HG03097 (cell line): ENCODE data around the gene CCNQ.

Source experiments
- ATAC-seq: cut with Tn5 transposase; IDR thresholded peaks from one replicate; pipeline ENCODE4 v1.9.1; 2021; ENCODE audit not compliant: unreplicated experiment, low FRiP score

Gene CCNQ

DNA sequence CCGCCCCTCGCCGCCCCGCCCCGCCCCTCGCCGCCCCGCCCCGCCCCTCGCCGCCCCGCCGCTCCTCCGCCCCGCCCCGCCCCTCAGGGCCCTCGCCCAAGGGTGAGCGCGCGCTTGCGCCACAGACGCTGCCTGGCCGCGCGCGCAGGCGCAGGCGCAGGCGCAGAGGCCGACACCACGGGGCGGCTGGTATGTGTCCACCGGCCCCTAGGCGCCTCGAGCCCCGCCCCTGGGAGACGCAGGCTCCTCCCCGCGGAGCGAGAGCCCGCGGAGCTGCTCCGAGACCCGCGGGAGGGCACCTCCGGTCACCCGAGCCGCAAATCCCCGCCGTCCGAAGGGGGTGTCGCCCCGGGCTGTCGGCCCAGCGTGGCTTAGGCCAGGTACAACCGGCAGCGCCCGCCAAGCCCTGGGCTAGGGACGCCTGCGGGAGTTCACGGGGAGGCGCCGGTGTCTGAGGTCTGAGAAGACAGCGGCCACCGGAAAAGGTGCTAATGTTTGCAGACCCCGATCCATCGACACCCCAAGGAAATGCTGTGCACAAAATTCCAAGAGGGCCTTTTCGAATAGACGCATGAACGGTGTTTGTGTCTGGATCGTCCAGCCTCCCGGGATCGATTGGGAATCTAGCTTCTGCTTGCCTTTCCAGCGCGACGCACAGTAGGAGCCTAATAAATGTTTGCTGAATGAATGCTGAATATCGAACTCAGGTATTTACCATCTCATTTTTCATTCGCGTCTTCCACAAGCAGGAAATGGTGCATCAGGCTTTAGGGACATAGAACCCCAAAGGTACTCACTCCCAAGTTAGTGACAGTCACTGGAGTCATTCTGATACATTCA lies 473 bp upstream of the CCNQ start:
- ATAC-seq: peak; percentile 80

DNA sequence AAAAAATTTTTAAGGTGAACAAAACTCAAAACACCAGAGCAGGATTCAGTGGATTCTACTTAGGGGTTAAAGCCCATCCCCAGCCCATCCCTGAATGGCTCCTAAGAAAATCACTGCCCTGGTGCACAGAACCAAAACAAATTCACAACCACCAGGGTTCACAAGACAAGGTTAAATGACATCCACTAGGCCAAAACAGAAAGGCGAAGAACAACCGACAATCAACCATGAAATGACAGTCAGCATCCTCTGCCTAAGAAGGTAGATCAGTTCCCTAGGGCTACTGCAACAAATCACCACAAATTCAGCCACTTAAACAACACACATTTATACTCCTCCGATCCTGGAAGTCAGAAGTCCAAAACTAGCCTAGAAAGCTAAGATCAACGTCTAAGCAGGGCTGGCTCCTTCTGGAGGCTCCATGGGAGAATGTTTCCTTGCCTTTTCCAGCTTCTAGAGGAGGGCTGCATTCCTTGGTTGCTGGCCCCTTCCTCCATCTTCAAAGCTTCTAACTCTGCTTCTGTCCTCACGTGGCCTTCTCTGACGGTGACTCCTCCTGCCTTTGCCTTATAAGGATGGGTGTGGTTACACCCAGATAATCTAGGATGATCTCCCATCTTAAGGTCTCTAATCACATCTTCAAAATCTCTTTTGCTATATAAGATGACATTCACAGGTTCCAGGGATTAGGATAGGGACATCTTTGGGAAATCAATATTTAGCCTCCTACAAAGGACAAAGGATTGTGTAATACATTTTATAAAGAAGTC lies 1.8 kb downstream of the CCNQ start:
- no peak for ATAC-seq

DNA sequence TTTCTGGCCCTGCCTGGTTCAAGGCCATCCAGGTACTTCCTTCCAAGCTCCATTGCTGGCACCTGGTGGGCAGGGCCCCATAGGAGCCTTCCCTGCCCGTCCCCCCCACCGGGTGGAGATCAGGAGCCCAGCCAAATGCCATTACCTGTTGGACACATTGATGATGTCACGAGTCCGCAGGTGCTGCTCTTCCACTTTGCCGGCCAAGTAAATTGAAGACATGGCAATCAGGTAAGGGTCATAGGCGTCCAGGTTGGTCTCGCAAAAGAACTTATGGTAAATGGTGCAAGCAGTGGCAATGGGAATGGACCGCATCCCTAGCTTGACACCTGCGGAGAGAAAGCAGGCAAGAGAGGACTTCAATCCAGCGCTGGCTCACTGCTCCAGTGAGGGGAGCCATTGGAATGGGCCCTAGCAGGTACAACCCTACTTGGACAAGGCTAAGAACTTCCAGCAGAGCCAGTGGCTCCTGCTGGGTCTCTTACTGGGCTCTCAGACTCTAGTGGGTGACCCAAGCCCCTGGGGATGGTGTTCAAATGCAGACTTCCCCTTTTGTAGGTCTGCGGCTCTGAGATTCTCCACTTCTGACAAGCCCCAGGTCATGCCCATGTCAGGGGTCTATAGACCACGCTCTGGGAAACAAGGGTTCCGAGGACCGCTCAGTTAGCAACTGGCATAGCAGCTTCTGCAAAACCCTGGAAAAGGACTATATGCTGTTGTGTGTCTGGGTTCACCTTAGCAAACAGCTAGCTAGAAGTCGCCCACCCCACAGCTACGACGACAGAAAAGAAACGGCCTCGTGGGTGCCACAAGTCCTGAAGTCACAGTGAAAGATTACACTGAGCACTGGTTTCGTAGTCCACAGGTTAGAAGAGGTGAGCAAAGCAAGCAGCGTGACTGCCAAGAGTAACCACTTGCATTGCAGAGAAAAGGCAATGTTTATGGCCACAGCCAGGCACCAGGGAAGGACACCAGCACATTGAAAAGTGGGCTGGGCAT lies 2.8 kb downstream of the CCNQ start:
- no peak for ATAC-seq

DNA sequence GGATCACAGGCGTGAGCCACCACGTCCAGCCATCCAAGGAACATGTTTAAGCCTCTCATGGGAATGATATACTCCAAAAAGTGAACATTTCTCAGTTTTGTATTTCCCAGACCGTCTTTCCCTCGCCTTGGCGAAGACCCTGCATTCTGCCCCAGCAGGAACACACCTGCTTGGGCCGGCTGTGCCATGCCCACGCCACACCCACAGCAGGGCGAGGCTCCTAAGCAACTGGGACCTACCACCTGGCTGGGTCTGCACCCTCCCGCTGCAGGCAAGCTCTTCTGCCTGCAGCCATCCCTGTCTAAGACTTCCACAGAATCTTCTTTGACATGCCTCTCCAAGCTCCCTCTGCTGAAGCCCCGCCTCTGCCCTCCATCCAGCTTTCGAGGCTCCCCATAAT lies 3.6 kb downstream of the CCNQ start:
- ATAC-seq: no peak

DNA sequence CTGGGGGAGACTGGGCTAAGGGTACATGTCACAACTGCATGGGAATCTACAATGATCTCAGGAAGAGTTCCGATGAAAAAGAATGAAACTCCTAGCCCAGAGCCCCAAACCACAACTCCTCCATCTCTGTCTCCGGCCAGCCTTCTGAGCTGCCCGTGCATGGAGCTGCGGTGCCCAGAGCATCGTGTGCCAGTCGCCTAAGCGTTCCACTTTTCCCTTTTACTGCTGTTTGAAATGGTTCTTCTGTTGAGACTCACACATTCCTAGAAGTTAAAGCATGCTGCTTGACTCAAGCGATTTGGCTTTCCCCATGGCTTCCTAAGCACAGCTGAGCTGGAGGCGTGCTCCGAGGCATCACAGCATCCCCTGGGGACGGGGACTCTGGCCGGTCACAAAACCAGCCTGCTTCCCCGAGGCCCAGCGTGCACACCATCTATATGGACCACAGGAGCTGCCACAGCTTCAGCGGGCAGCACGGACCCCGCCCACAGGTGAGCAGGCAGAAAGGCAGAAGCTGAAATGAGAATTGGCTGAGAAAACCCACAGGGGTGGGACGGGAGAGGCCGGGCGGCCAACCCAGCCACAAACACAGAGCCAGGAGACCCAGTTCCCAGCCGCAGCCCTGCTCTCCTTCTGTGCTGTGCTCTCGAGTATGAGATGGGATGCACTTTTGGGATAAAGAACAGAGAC lies 5.0 kb downstream of the CCNQ start:
- ATAC-seq: no peak

DNA sequence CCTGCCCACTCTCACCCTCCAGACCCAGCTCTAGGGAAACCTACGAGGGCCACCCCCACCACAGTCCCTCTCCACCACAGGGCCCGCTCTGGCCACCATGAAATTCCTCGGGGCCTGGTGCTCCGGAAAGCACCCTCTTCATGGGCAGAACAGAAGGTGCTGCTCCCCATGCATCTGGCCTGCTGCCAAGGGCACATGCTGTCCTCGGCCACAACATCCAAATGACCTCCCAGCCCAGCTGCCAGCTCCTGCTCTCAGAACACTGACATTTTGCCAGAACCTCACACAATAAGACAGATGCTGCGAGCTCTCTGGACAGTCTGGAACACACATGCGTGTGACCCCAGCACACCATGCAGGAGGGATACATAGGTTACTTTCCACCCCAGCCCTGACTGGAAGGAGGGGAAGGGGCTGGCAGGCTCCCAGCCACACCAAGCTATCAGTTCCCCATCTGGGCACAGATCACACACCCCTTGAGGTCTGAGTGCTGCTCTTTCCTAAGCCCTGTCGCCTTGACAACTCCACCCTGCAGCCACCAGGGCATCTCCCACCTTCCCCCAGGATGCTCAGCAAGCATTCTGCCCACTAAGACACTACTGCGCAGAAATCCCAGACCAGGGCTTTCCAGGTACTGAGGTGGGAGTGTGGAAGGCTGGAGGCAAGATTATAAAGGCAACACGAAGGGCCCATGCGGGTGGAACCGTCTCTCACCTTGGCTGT lies 5.8 kb downstream of the CCNQ start:
- ATAC-seq: no peak

DNA sequence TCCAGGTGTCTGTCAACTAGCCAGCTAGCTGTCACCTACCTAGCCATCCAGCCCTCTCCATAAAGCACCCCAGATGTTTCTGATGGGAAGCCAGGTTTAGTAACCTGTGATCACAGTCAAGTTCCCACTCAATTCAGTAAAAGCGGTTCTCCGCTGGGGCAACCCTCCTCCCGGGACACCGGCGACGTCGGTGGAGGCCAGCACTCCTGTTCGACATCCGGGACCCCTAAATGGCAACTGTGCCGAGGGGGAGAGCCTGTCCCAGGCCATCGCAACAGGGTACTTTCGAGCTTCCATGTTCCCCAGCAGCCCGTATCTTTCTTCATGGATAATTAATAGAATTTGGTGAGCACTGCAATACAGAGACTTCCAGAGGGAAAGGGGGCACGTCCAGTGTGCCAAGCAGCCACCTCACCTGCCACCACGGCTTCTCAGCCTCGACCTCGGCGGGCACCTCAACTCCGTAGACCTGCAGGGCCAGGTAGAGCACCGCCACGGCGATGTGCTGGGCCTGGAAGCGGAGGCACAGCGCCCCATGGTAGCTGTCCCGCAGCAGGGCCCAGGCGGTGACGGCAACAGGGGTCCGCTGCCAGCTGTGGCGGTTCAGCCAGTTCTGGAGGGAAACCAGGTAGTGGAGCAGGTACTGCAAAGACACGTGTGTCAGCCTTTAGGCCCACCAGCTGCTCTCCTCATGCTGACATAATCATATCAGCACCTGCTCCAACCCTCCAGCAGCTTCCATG lies 6.7 kb downstream of the CCNQ start:
- no peak for ATAC-seq

DNA sequence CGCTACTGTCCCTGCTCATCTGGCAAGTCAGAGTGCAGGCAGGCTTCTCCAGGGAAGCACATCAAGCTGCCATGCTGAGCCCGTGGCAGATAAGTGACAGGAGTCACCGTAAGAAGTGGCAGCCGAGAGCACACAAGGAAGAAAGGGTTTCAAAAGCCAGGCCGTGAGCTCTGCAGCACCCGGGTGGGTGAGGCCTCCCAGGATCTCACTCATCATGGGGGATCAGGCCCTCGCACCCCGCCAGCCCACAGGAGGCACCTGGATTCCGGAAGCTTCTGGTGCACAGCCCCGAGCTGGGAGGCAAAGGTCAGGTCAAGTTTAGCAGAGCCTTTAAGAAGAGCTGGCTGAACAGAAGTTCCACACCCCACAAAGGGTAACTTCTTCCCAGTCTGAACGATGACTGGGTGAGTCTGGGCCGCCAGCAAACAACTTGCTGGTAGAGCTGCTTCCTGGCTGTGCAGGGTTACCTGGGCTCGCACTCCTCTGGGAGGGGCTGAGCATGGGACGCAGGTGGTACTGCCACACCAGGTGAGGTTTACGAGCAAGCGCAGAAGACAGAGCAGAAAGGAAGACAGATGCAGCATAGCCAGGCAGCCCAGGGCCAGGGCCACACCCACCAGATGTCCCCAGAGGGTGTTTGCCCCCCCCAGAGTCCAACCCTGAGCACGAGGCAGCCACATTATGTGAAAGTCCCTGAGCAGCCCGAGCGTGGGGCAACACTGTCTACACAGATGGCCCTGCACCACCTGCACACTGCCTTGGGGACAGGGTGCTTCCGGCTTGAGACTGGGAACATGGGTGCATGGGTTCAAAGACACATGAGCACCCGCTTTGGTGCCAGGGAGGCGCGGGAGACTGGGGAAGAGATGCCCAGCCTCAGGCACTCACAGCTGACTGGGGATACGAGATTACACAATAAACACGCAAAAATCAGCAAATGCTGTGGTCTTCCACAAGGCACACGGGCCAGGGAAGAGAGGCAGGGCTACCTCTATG lies 7.7 kb downstream of the CCNQ start:
- ATAC-seq: no peak

DNA sequence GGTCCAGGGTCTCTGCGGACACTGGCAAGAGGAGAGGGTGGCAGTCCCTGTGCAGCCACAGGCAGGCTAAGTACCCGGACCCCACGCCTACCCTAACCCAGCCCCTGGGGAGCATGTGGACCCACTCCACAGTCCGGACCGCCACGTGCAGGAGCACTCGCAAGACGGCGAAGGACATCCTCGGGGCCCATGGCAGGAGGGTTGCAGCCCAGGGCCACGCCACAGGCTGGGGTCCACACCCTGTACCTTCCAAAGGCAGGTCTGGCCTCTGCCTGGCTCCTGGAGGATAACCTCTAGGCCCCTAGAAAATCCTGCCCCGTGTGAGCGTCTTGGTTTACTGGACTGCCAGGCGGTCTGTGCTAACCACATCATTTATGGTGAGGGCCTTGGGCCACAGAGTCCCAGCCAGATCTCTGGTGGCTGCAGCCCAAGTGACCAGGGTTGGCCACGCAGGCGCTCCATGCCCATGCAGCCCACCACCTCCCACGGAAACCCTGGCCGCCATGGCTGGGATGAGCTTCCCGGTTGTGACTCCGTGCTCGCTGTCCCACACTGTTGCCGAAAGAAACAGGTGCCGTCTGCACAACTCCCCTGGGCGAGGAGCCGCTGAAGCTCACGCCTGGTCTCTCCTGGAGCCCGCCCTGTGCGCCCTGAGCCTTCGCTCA lies 10.0 kb downstream of the CCNQ start:
- ATAC-seq: no peak

DNA sequence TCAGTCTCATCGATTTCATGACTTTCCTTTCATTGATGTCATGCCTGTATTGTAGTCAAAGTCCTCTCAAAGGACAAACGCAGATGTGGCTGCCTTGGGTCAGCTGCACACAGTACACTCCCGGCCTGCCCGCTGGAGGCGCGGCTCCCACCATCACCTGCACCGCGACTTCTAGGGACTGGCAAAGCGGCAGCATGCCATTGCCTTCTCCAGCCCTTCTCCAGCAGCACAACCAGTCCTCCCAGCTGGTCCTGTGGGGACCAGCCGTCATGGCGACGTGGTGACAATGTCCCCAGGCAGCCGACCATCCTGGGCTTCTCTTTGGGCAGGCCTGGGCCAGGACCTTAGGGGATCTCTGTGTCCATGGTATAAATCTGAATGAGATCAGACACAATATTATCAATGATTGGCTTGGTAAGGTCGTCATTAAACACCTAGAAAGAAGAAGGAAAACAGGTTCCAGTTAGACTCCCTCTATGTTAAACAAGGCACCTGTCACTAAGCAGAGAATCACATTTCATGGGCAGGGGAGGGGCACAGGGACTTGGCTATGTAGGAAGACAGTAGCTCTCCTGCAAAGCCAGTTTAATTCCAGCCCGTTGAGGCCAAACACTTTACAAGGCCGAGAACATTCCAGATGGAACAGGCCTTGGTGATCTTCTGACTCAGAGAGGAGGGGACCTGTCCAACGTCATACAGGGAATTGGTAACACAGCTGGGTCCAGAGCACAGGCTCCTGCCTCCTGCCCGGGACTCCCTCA lies 10.7 kb downstream of the CCNQ start:
- no peak for ATAC-seq

DNA sequence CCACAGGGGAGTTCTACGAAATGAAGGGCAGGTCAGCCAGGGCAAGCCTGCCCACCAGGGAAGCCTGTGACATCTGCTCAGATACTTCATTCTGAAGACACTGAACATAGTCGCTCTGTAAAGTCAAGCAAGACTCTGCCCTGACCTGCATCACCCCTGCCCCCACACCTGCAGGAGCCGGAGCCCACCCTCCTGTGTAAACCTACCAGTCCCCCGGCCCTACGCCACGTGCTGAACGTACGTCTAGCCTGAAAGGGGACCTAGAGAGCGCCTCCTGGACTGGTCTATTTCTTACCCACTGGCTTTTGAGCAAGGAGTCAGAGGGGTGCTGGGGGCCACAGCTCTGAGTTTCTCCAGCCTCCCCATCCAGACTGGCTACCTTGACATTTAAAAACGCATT lies 11.6 kb downstream of the CCNQ start:
- ATAC-seq: no peak

DNA sequence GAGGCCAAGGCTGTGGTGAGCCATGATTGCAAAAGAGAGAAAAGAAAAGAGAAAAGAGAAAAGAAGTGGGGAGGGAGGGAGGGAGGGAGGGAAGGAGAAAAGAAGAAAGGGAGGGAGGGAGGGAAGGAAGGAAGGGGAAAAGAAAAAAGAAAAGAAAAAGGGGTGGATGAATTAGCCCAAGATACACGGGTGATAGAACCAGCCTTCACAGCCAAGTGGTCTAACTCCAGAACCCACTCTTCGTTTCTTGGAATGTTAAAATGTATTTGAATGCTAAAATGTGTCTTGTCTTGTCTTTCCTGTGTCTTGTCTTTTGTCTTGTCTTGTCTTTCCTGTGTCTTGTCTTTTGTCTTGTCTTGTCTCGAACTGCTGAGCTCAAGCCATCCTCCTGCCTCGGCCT lies 13.1 kb downstream of the CCNQ start:
- ATAC-seq: no peak

DNA sequence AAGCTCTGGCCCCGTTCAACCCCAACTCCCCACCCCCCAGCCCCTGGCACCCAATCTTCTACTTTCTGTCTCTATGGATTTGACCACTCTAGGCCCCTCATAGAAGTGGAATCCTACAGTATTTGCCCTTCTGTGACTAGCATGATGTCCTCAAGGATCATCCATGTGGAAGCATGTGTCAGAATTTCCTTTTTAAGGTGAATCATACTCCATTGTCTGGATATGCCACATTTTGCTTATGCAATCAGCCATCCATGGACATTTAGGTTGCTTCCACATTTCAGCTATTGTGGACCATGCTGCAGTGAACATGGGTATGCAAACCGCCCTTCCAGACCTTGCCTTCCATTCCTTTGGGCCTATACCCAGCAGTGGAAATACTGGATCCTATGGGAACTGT lies 15.5 kb downstream of the CCNQ start:
- no peak for ATAC-seq

DNA sequence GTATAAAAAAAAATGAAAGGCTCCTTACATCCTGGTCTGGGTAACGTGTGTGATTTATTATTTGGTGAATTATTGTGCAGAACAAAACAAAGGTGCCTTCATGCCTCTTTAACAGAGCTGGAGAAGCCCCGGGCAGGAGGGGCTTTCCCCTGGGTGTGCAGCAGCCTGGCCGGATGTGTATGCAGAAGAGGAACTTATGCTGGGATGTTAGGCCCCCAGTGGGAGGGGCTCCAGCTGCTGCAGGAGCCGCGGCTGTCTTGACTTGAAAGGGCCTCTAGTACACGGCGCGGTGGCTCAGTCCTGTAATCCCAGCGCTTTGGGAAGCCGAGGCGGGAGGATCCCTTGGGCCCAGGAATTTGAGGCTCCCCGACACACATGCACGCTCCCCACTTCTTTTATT lies 16.0 kb downstream of the CCNQ start:
- ATAC-seq: peak; percentile 95

DNA sequence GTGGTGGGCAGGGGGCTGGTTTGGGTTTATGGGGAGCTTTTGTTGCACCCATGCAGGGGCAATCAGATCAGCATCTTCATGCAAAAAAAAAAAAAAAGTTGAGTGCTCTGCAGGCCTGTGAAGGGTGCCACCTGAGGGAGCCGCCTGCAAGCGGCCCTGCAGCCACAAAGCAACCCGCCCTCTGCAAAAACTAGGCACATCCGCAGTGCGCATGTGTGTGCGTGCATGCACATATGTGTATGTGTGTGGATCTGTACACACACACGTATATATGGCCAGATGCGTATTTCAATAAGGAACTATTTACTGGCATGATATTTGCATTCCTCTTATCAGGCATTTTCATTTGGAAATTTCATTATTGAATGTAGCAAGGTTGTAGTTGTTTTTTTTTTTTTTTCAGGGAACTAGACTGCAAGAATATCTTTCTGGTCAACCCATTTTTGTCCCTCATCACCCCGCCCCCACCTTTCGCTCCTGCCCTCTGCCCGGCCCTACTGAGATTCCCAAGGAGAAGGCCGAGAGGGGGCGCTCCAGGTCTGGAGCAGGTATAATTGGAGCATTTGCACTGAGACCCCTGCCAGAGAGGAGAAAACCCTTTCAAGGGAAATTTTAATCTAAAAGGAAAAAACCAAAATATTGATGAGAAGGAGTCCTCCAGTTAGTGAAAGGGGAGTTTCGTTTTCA lies 18.1 kb downstream of the CCNQ start:
- ATAC-seq: no peak

DNA sequence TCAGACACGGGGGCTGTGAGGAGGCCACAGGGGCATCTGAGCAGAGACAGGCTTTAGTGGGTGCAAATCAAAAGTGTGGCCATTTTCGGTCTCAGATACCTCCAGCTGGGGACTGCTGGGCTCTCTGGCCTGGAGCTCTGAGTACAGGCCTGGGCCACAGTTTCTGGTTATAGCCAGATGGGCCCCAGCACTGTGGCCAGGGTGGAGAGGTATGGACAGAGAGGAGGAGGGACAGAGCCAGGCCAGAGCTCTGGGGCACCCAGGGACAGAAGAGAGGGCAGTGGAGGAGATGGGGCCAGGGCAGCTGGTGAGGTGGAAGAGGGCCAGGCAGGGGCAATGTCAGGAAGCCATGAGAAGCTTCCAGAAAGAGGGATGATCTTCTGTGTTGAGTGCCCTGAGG lies 20.1 kb downstream of the CCNQ start:
- no peak for ATAC-seq
